GM13976 (cell line): ENCODE data around the gene HECTD4.
"Not testable (repeated sequence)": the region's sequence is repeated elsewhere in the genome, so short reads cannot be mapped to it uniquely, and the experiment has no call there.

Experiments used
- DNase-seq: peaks from one replicate; pipeline ENCODE4 v3.0.0; 2012; ENCODE audit warnings: low spot score
- CTCF ChIP-seq: IDR thresholded peaks from 2 replicates; pipeline ENCODE4 v1.5.1; 2012; ENCODE audit warnings: borderline replicate concordance, mild to moderate bottlenecking; ENCODE audit not compliant: insufficient read depth; ENCODE audit errors: extremely low read depth, missing control alignments, control extremely low read depth
- in situ Hi-C: fragments of 300-500 bp; cut with MboI; formaldehyde crosslinking; loops from one replicate; pipeline ENCODE4 v1.12.0; 2022; ENCODE audit warnings: low sequenced_read_pairs, mixed read lengths, inconsistent platforms; ENCODE audit not compliant: unreplicated experiment

The HECTD4 gene

DNA sequence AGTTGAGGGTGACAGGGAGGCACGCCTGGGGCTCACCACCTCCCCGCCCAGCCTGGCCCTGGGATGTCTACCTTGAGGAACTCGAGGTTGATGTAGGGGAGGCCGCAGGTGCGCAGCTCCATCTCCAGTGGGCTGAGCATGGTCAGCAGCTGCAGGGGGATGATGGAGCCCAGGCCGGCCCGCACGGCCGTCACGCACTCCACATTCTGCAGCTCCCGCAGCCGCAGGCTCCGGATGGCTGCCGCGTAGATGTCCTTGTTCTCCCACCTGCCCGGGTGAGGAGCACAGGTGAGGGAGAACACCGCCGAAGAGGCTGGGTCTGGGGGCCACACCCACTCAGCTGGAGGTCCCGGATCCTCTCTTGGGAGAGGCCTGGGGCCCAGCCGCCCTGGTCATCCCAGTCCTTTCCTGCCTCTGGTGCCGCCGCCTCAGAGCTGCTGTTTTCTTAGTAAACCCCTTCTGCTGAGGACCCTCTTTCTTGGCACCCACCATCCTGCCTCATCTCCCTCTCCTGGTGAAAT is 218.7 kb downstream of the HECTD4 start:
- in situ Hi-C loops = no loop called here
- DNase-seq = no peak
- TF ChIP-seq CTCF = no peak

GRCh38 chr12:112163056-112163455 is 219.2 kb downstream of the HECTD4 start:
- in situ Hi-C loops = no loop called here
- no peak for TF ChIP-seq CTCF
- DNase-seq = no peak

DNA sequence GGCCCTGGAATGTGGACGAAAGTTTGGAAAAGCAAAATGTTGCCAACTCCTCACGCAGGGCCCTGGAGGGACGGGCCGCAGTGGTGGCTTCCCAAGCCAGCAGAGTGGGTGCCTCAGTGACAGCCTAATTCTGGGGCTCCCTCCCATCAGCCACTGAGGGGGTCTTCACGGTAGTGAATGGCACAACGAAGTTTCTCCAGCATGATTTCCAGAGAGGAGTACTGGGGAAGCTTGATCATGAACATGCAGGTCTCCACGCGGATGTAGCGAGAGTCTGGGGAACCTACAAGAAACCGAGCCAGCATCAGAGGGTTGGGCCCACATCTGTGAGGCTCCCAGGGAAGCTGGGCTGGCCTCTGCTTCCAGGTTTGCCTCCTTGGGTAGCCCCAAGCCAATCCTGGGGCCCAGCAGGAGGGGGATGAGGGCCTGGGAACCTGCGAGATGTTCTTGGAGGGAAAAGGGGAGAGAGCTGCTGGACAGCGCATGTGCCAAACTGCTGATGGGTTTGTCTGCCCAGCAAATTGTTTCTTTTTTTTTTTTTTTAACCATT is 219.9 kb downstream of the HECTD4 start:
- no peak for TF ChIP-seq CTCF
- in situ Hi-C loops = no loop called here

GRCh38 chr12:112161711-112162110 is 220.5 kb downstream of the HECTD4 start:
- DNase-seq = no peak
- TF ChIP-seq CTCF = no peak

More for the DNA sequence above, 219.9 kb downstream of the HECTD4 start:
- DNase-seq = no peak

DNA sequence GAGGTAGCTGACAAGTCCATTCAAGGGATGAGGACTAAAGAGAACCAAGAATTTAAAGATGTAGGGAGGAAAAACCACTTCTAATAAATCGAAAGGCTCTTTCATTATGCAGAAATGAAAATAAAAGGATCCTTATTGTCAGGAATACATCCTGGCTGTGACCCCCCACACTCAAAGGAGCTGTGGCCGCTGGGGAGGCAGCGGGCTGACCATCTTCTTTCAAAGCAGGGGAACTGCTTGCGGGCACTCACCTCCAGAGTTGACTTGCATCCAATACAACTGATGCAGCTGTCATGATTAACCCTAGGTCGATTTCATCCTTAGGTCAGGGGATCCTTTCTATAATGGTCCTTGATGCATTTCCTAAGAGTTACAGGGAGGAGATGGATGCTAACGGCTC is 221.6 kb downstream of the HECTD4 start:
- TF ChIP-seq CTCF = no peak
- in situ Hi-C loops = no loop called here
- no peak for DNase-seq

More at GRCh38 chr12:112161711-112162110, 220.5 kb downstream of the HECTD4 start:
- in situ Hi-C loops = no loop called here

GRCh38 chr12:112159146-112159541 is 223.1 kb downstream of the HECTD4 start:
- TF ChIP-seq CTCF = no peak
- in situ Hi-C loops = no loop called here
- DNase-seq = no peak

DNA sequence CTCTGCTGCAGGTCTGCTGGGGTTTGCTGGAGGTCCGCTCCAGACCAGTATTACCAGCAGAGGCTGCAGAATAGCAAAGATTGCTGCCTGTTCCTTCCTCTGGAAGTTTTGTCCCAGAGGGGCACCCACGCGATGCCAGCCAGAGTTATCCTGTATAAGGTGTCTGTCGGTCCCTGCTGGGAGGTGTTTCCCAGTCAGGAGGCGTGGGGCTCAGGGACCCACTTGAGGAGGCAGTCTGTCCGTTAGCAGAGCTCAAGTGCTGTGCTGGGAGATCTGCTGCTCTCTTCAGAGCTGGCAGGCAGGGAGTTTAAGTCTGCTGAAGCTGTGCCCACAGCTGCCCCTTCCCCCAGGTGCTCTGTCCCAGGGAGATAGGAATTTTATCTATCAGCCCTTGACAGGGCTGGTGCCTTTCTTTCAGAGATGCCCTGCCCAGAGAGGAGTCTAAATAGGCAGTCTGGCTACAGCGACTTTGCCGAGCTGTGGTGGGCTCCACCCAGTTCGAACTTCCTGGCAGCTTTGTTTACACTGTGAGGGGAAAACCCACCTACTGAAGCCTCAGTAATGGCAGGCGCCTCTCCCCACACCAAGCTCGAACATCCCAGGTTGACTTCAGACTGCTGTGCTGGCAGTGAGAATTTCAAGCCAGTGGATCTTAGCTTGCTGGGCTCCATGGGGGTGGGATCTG is 223.6 kb downstream of the HECTD4 start:
- DNase-seq, in situ Hi-C loops: not testable (repeated sequence)
